BJ (cell line): ENCODE results near the gene WHRN. TPM values are rescaled to one million over a fixed set of nuclear protein-coding genes. Genes with fewer than 3 reads are reported as not detected.

Experiments used
- CTCF ChIA-PET: fragments of 350-600 bp; formaldehyde crosslinking; extraction: SDS; loops from one replicate; lab custom pipeline; 2021; ENCODE audit warnings: antibody characterized with exemption, inconsistent platforms; lab: Yijun Ruan, JAX
- POLR2A ChIA-PET: fragments of 300-600 bp; sonication (Branson Sonifier 250); formaldehyde crosslinking; extraction: SDS; loops from one replicate; lab custom pipeline; 2021; ENCODE audit warnings: antibody characterized with exemption; lab: Charles Lee
- DNase-seq: peaks from one replicate; pipeline ENCODE4 v3.0.0-alpha.2; 2011; ENCODE audit warnings: low read depth
- H3K27me3 ChIP-seq: 2 replicates; pipeline ENCODE4 v1.6.0; 2011; ENCODE audit warnings: low read length; ENCODE audit not compliant: control insufficient read depth, insufficient read depth
- H3K36me3 ChIP-seq: 2 replicates; pipeline ENCODE4 v1.5.1; 2011; ENCODE audit warnings: low read length; ENCODE audit not compliant: control insufficient read depth, insufficient read depth
- H3K4me3 ChIP-seq: 2 replicates; pipeline ENCODE4 v1.5.1; 2011; ENCODE audit warnings: low read depth, mild to moderate bottlenecking, control low read depth, low read length
- polyA plus RNA-seq: library from polyadenylated mRNA; depleted of rRNA; stranded (reverse); fragments of >200 nt; gene quantifications from 2 replicates; pipeline ENCODE4 v1.2.3, GENCODE V29; 2011
- TF ChIP-seq, protein P1 (sequence below): IDR thresholded peaks from 2 replicates; pipeline ENCODE4 v1.5.1; 2011; ENCODE audit warnings: low read depth, mild to moderate bottlenecking, control low read depth, inconsistent platforms, low read length, moderate library complexity; ENCODE audit not compliant: insufficient read depth

Gene WHRN
- polyA plus RNA-seq, 1 experiment = 1.5 TPM

DNA sequence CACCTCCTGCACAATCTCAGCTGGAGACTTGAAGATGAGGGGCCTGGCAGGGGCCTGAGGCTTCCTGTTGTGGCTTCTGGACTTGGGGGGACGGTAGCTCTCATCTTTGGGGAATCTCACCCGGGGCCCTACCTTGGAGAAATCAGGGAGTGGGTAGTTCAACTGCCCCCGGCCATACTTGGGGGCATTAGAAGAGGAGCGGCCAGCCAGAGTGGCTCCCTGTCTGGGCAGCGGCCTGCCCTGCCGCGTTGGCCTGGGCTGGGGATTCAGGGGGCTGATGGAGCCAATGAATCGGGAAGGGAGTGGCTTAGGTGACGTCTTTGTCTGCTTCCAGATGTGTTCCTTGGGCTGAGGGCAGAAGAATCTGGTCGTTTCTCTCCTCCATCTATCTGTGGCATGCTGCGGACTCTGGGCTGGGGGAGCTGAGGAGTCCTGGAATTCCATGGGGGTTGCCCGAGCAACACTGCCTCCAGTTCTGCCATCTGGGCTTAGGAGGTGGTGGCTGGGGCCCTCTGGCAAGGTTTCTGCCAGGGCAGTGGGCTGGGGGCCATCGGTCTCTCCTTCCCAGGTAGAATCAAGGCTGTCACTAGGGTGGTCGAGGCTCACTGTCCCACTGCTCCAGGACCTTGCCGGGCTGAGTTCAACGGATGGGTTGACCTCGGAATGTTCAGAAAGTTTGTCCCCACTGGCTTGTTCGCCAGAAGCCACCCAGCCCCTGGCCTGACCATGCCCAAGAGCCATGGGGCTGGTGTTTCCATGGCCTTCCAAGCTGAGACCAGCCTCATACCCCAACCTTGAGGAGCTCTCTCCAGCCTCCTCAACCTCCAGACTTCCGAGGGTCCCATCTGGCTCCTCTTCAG is 128.5 kb downstream of the WHRN start:
- ChIA-PET POLR2A (no interaction called here), CTCF (no interaction called here)
- no peak overlapping the region for H3K4me3 ChIP-seq
- no peaks in the 10 kb centered on the region for H3K27me3 ChIP-seq
- H3K36me3 ChIP-seq = peaks cover 32% of the 10 kb centered on the region
- TF ChIP-seq, protein P1, sequence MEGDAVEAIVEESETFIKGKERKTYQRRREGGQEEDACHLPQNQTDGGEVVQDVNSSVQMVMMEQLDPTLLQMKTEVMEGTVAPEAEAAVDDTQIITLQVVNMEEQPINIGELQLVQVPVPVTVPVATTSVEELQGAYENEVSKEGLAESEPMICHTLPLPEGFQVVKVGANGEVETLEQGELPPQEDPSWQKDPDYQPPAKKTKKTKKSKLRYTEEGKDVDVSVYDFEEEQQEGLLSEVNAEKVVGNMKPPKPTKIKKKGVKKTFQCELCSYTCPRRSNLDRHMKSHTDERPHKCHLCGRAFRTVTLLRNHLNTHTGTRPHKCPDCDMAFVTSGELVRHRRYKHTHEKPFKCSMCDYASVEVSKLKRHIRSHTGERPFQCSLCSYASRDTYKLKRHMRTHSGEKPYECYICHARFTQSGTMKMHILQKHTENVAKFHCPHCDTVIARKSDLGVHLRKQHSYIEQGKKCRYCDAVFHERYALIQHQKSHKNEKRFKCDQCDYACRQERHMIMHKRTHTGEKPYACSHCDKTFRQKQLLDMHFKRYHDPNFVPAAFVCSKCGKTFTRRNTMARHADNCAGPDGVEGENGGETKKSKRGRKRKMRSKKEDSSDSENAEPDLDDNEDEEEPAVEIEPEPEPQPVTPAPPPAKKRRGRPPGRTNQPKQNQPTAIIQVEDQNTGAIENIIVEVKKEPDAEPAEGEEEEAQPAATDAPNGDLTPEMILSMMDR = no peak
- DNase-seq = no peak

DNA sequence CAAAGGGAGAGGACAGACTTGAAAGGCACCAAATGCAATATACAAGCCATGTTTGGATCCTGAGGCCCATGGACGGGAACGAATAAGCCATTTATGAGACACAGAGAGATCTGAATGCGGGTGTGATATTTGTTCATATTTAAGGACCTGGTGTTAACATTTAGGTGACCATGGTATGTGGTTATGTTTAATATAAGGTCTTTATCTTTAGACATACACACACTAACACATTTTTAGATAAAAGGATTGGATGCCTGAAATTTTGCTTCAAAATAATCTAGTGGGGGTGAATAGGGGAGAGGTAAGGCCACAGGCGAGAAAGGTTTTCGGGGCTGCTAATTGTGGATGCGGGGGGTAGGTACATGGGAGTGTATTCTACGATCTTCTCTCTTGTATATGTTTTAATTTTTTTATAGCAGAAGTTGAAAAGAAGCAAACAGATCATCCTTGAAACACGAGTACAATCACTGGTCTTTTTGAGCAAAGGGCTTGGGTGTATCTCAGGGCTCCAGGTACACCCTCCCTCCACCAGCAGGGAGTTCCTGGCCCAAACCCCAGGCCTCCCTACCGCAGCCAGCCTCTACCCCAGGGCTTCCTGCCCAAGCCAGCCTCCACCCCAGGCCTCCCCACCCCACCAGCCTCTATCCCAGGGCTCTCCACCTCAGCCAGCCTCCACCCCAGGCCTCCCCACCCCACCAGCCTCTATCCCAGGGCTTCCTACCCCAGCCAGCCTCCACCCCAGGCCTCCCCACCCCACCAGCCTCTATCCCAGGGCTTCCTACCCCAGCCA is 129.7 kb downstream of the WHRN start:
- Histone ChIP-seq H3K27me3 (no peaks in the 10 kb centered on the region), H3K4me3 (no peak overlapping the region), H3K36me3 (peaks cover 28% of the 10 kb centered on the region)
- ChIA-PET POLR2A (no interaction called here), CTCF (no interaction called here)
- no peak for DNase-seq
- TF ChIP-seq, protein P1 = no peak

DNA sequence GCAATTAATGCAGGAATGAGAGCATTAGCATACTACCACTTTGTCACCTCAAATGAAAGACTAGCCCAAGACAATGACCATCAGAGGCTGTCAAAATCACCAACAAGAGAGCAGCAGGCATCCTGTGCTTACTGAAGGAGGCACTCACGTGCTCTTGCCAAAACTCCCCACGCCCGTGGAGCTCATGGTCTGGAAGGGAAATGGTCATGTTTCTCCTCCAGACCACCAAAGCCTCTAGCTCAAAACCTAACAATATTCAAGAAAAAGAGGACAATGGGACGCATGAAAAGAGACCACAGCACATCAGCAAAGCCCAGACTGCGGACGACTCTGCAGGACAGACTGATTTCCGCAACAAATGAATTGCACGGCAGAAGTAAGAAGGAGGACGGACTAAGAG is 130.3 kb downstream of the WHRN start:
- ChIA-PET CTCF (no interaction called here), POLR2A (no interaction called here)
- no peak for DNase-seq
- H3K27me3 ChIP-seq = no peaks in the 10 kb centered on the region
- no peak overlapping the region for H3K4me3 ChIP-seq
- TF ChIP-seq, protein P1 = no peak
- H3K36me3 ChIP-seq = peaks cover 28% of the 10 kb centered on the region

DNA sequence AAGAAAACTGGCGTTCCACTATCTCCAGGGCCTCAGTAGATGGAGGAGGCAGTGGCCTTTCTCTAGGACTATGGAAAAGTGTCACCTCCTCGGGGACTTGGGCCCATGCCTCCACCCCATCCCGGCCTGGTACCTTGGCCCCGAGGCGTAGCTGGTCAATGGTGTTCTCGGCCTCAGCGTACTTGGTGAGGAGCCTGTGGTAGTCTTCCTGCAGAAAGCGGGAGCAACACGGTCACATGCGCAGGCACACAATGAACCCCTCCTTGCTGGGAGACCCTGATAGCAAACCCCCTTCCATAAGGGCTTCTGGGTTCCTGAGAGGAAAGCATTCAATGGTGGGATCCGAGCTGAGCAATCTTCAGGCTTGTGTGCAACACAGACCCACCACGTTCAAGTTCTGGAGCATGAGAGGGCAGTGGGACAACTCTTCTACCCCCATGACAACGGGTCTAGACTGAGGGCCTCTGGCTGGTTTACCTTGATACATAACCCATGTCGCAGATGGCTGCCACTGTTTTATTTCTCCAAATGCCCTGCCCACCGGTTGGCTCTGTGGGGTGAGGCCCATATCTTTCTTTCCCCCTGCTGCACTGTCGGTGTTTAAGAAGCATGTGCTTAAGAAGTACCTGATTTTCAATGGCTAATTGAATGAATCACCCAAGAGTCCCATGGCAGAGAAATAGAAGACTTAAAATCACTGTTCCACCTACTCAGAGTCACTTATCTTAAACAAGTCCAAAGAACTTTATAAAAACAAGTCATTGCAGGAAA is 131.1 kb downstream of the WHRN start:
- ChIA-PET POLR2A (no interaction called here), CTCF (no interaction called here)
- Histone ChIP-seq H3K4me3 (no peak overlapping the region), H3K36me3 (peaks cover 26% of the 10 kb centered on the region), H3K27me3 (no peaks in the 10 kb centered on the region)
- TF ChIP-seq, protein P1 = no peak
- no peak for DNase-seq

DNA sequence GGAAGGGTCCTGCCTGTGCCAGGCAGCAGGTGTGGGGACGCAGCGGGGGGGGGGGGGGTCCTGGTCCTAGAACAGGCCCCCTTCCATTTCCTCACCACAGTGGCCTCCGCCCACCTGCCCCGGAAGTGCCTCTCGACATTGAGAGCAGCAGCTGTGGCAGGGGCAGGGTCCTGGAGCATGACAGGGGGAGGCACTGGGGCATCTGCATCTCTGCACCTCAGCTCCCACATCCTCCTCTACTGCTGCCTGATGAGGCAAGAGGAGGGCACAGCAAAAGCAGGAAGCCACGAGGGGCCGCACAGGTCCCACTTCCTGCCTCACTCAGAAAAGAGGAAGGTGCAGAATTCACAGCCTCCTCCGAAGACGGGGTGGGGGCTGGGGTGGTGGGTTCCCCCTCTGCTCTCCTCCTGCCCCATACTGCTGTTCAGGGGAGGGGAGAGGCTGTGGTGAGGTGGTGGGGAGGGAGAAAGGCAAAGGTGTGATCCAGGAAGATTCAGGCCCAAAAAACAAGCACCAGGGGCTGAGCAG is 132.3 kb downstream of the WHRN start:
- CTCF ChIA-PET = no interaction called here
- TF ChIP-seq, protein P1 = no peak
- no peak for DNase-seq
- Histone ChIP-seq H3K36me3 (peaks cover 23% of the 10 kb centered on the region), H3K4me3 (no peak overlapping the region), H3K27me3 (no peaks in the 10 kb centered on the region)
- POLR2A ChIA-PET = no interaction called here
